Natural killer cell treated with Interleukin-12 subunit alpha and Interleukin-12 subunit beta and Interleukin-15 and Interleukin-18, amount 100 ng/mL, for 72 hours (primary cell): ENCODE results near the gene RER1. TPM values are rescaled to one million over a fixed set of nuclear protein-coding genes. Genes with fewer than 3 reads are reported as not detected.

Experiments
- total RNA-seq, 2 donors: library from RNA; stranded (reverse); gene quantifications; one replicate each; pipeline ENCODE4 v1.2.3, GENCODE V29; 2022

The RER1 gene
- total RNA-seq, 2 donors from 2014 or later: 139 to 161 TPM

Other genes with a start within 250 kb of the RER1 start
- gene FAAP20, start 197.1 kb upstream of the RER1 start, total RNA-seq: 10 to 100 TPM; 43.4 to 61.8 TPM
- gene SKI, start 163.5 kb upstream of the RER1 start, total RNA-seq: 10 to 100 TPM; 16.5 to 42.7 TPM
- gene MORN1, start 287 bp upstream of the RER1 start, total RNA-seq: 1 to 10 TPM; 4.0 to 7.5 TPM
- 10 to 100 TPM; 10.7 to 18.9 TPM for gene PEX10, start 20.7 kb downstream of the RER1 start, total RNA-seq
- gene PLCH2, start 84.4 kb downstream of the RER1 start, total RNA-seq: 1 to 10 TPM; 5.5 to 6.9 TPM
- 10 to 100 TPM; 37.7 to 70.5 TPM for gene PANK4, start 134.8 kb downstream of the RER1 start, total RNA-seq
- gene HES5, start 138.4 kb downstream of the RER1 start, total RNA-seq: not detected
- gene TNFRSF14, start 164.5 kb downstream of the RER1 start, total RNA-seq: 100 to 1,000 TPM in 1 of 2 donors, 10 to 100 TPM in 1; 93.2 to 118 TPM
- gene PRXL2B, start 194.9 kb downstream of the RER1 start, total RNA-seq: 10 to 100 TPM in 1 of 2 donors, 1 to 10 TPM in 1; 9.1 to 18.5 TPM
- gene MMEL1, start 241.2 kb downstream of the RER1 start, total RNA-seq: under 1 TPM in 1 of 2 donors, not detected in 1; 0.81 TPM